SK-N-SH (cell line): ENCODE data around the gene GTPBP10. TPM values are rescaled to one million over a fixed set of nuclear protein-coding genes. Genes with fewer than 3 reads are reported as not detected.
A peak's percentile ranks its signal among the peaks of the same experiment; 100 is the strongest.

ENCODE experiments used
- CTCF ChIA-PET: fragments of 300-600, 350-600 bp; formaldehyde crosslinking; extraction: SDS; loops from one replicate; lab custom pipeline; 2021; lab: Yijun Ruan, JAX
- POLR2A ChIA-PET: fragments of 350-600 bp; sonication (Branson Sonifier 250); formaldehyde crosslinking; extraction: SDS; loops from one replicate; lab custom pipeline; 2020; ENCODE audit warnings: antibody characterized with exemption, inconsistent platforms; lab: Yijun Ruan, JAX
- DNase-seq: peaks from one replicate; pipeline ENCODE4 v3.0.0; 2012
- H2AFZ ChIP-seq: fragments of 200-600 bp; sonication (generic); 2 replicates; pipeline ENCODE4 v1.8.1; 2016; ENCODE audit warnings: antibody characterized with exemption, mild to moderate bottlenecking, low read depth
- H3F3A ChIP-seq: fragments of 200-600 bp; sonication (generic); replicated peaks from 2 replicates; pipeline ENCODE3; 2016; ENCODE audit warnings: antibody characterized with exemption, mild to moderate bottlenecking; ENCODE audit not compliant: insufficient read depth
- H3K27ac ChIP-seq, 2 experiments: fragments of 200-500 bp in 1 of 2; fragments of 200-600 bp in 1 of 2; sonication (Bioruptor generic) in 1 of 2; sonication (generic), shearing (Covaris generic) in 1 of 2; 2 replicates each; pipeline versions ENCODE4 v1.5.1 to v1.6.1; 2014 to 2016; ENCODE audit warnings: low read depth in 2 of 2, inconsistent platforms in 1 of 2, low read length in 1 of 2, mild to moderate bottlenecking in 1 of 2, mixed read lengths in 1 of 2
- H3K27me3 ChIP-seq: fragments of 200-600 bp; sonication (generic), shearing (Covaris generic); 2 replicates; pipeline ENCODE4 v1.6.1; 2016; ENCODE audit warnings: mixed run types; ENCODE audit not compliant: insufficient read depth
- H3K36me3 ChIP-seq, 2 experiments: fragments of 200-500 bp in 1 of 2; fragments of 200-600 bp in 1 of 2; sonication (Bioruptor generic) in 1 of 2; sonication (generic) in 1 of 2; replicated peaks in 1 of 2; 2 replicates each; pipeline versions ENCODE3 to v1.5.1; 2014 to 2016; ENCODE audit warnings: low read length in 1 of 2, mild to moderate bottlenecking in 1 of 2; ENCODE audit not compliant: insufficient read depth in 2 of 2, control insufficient read depth in 1 of 2
- H3K4me1 ChIP-seq, 2 experiments: fragments of 200-500 bp in 1 of 2; fragments of 200-600 bp in 1 of 2; sonication (Bioruptor generic) in 1 of 2; sonication (generic), shearing (Covaris generic) in 1 of 2; 2 replicates each; pipeline versions ENCODE4 v1.5.1 to v1.6.1; 2014 to 2016; ENCODE audit warnings: low read depth in 1 of 2, low read length in 1 of 2, mixed run types in 1 of 2; ENCODE audit not compliant: insufficient read depth in 2 of 2, control insufficient read depth in 1 of 2
- H3K4me2 ChIP-seq: fragments of 200-600 bp; sonication (generic), shearing (Covaris generic); 2 replicates; pipeline ENCODE4 v1.6.1; 2017; ENCODE audit warnings: mixed run types
- H3K4me3 ChIP-seq, 2 experiments: fragments of 200-500 bp in 1 of 2; fragments of 200-600 bp in 1 of 2; sonication (Bioruptor generic) in 1 of 2; sonication (generic), shearing (Covaris generic) in 1 of 2; 2 replicates each; pipeline versions ENCODE4 v1.5.1 to v1.8.1; 2014 to 2016; ENCODE audit warnings: low read depth in 2 of 2, inconsistent platforms in 1 of 2, low read length in 1 of 2, mild to moderate bottlenecking in 1 of 2, mixed read lengths in 1 of 2, moderate library complexity in 1 of 2
- H3K79me2 ChIP-seq: fragments of 200-600 bp; sonication (generic); 2 replicates; pipeline ENCODE4 v1.8.1; 2017; ENCODE audit warnings: mild to moderate bottlenecking; ENCODE audit not compliant: insufficient read depth
- H3K9ac ChIP-seq: fragments of 200-600 bp; sonication (generic); 2 replicates; pipeline ENCODE4 v1.6.1; 2017; ENCODE audit warnings: mixed run types
- H3K9me2 ChIP-seq: fragments of 200-600 bp; sonication (generic); 2 replicates; pipeline ENCODE4 v1.6.1; 2017; ENCODE audit warnings: mixed run types
- H3K9me3 ChIP-seq: fragments of 200-600 bp; sonication (generic); 2 replicates; pipeline ENCODE4 v1.6.1; 2017; ENCODE audit warnings: mixed run types, mild to moderate bottlenecking, moderate library complexity
- H4K20me1 ChIP-seq: fragments of 200-600 bp; sonication (generic); 2 replicates; pipeline ENCODE4 v1.6.1; 2017; ENCODE audit warnings: mild to moderate bottlenecking, mixed run types; ENCODE audit not compliant: insufficient read depth
- ELF1 ChIP-seq: IDR thresholded peaks from 2 replicates; pipeline ENCODE4 v1.4.0; 2012
- EP300 ChIP-seq, 2 experiments: IDR thresholded peaks; 2 replicates each; pipeline versions ENCODE4 v1.4.0 to v1.6.1; 2012; ENCODE audit warnings: borderline replicate concordance in 1 of 2, low read depth in 1 of 2, low read length in 1 of 2
- GATA2 ChIP-seq: sonication (generic); formaldehyde crosslinking; IDR thresholded peaks from 2 replicates; pipeline ENCODE4 v1.5.0; 2020; ENCODE audit warnings: mild to moderate bottlenecking, missing genetic modification reagents
- MXI1 ChIP-seq: IDR thresholded peaks from 2 replicates; pipeline ENCODE4 v1.6.1; 2012; ENCODE audit warnings: mild to moderate bottlenecking, low read depth, low read length, improper control_type of control experiment
- NFIC ChIP-seq: IDR thresholded peaks from 2 replicates; pipeline ENCODE4 v1.4.0; 2012; ENCODE audit warnings: borderline replicate concordance
- RCOR1 ChIP-seq: fragments of 150-350 bp; IDR thresholded peaks from 2 replicates; pipeline ENCODE4 v1.6.1; 2017; ENCODE audit warnings: antibody characterized with exemption, low read length
- RFX5 ChIP-seq: IDR thresholded peaks from 2 replicates; pipeline ENCODE4 v1.6.1; 2012; ENCODE audit warnings: mild to moderate bottlenecking, improper control_type of control experiment, low read length
- SIN3A ChIP-seq: IDR thresholded peaks from 2 replicates; pipeline ENCODE4 v1.6.1; 2012; ENCODE audit warnings: low read depth, mild to moderate bottlenecking, low read length, moderate library complexity, borderline replicate concordance
- TAF1 ChIP-seq: IDR thresholded peaks from 2 replicates; pipeline ENCODE4 v1.6.1; 2012; ENCODE audit warnings: low read depth, mild to moderate bottlenecking, low read length, moderate library complexity, borderline replicate concordance
- TCF12 ChIP-seq: IDR thresholded peaks from 2 replicates; pipeline ENCODE4 v1.4.0; 2012
- TEAD4 ChIP-seq: IDR thresholded peaks from 2 replicates; pipeline ENCODE4 v1.4.0; 2012; ENCODE audit warnings: mild to moderate bottlenecking, borderline replicate concordance; ENCODE audit not compliant: insufficient read depth
- WGBS: methylation state at CpG from one replicate; pipeline ENCODE4 v1.1.6; 2017; ENCODE audit warnings: low lambda C conversion rate; 5-methylcytosine and 5-hydroxymethylcytosine counted together
- polyA plus RNA-seq, 3 experiments: library from polyadenylated mRNA; depleted of rRNA; stranded (reverse); fragments of >200 nt; gene quantifications; 2 replicates each; pipeline ENCODE4 v1.2.3, GENCODE V29; 2012
- TF ChIP-seq, protein P1 (sequence below): fragments of 150-350 bp; IDR thresholded peaks from 2 replicates; pipeline ENCODE4 v1.6.1; 2016; ENCODE audit warnings: mild to moderate bottlenecking, low read depth, low read length
- TF ChIP-seq, protein P2 (sequence below): IDR thresholded peaks from 2 replicates; pipeline ENCODE4; 2012
- TF ChIP-seq, protein P3 (sequence below): IDR thresholded peaks from 2 replicates; pipeline ENCODE4 v1.4.0; 2012; ENCODE audit warnings: low read depth, borderline replicate concordance
- TF ChIP-seq, protein P4 (sequence below): fragments of 150-350 bp; IDR thresholded peaks from 2 replicates; pipeline ENCODE4 v1.6.1; 2017; ENCODE audit warnings: antibody characterized with exemption, low read length, low read depth, borderline replicate concordance
- TF ChIP-seq, protein P5 (sequence below): fragments of 200-600 bp; sonication (generic); IDR thresholded peaks from 2 replicates; pipeline ENCODE4 v1.6.1; 2017; ENCODE audit warnings: antibody characterized with exemption, mild to moderate bottlenecking, moderate library complexity

GTPBP10 gene
- polyA plus RNA-seq, 1 of the 3 experiments (the other 2 are of a cell fraction), result 8.5 TPM

DNA sequence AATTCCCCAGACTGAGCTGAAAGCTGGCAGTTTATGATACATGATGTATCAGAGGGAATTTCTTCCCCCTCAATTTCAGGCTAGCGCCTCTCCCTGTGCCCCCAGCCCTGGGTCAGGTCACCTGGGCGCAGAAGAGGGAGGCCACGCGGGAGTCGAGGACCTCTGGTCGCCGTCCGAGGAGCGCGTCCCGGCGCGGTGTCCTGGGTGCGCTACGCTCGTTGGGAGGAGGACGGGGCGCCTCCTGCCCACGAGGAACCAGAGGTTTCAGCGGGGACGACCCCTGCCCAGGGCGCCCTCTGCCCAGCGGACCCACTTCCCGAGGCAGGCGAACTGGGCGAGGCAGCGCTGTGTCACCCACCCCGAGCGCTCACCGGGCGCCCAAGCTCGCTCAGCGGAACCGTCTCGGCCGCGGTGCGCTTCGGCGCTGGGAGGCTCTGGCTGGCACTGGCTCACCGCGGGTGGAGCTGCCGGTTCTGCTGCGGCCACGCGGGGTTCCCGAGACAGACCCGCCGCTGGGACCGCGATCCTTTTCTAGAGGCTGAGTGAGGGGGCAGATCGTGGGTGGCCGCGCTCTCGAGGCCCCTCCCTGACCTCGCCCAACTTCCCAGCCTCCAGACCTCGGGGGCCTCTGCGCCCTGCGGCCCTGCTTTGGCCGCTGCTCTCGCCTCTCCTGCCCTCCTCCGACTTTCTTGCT is 25.6 kb upstream of the GTPBP10 start, which contains the start of gene FAM237B:
FAM237B (minus strand) TSS at position 504 of the 694 bp plus-strand sequence. CDS start 1,556 bp downstream, outside the sequence.
- Histone ChIP-seq H3K27ac (no peak within 1 kb of the TSS), H3K79me2 (no peaks in the 10 kb centered on the region), H3K9me3 (no peaks in the 10 kb centered on the region), H3F3A (no peaks in the 10 kb centered on the region), H4K20me1 (no peaks in the 10 kb centered on the region), H3K4me3 (peak within 1 kb of the TSS; percentile 54 to 58), H2AFZ (peak within 1 kb of the TSS; percentile 64; the same call in 1 of the 2 replicates), H3K36me3 (no peaks in the 10 kb centered on the region), H3K4me1 (peaks cover 0 to 10% of the 10 kb centered on the region in 2 experiments; a peak in 2 of 4 replicates), H3K9ac (no peak within 1 kb of the TSS), H3K27me3 (peaks cover 6% of the 10 kb centered on the region; the same call in 1 of the 2 replicates), H3K4me2 (peak within 1 kb of the TSS; percentile 86), H3K9me2 (no peaks in the 10 kb centered on the region)
- CTCF ChIA-PET, result interaction anchor here (0.6 to 3.2 kb wide), 7 partner anchors 9 to 167 kb away, joined by 3 to 15 read pairs (median 3); partner anchors contain the start of gene STEAP1
- WGBS, result 6% methylated on average over 23 of the region's 62 CpGs
- DNase-seq, result peak; percentile 84
- POLR2A ChIA-PET, result interaction anchor here (0.6 kb wide), 1 partner anchor 30 kb away, joined by 3 read pairs; no protein-coding TSS in a partner anchor
- TF ChIP-seq, protein P1, sequence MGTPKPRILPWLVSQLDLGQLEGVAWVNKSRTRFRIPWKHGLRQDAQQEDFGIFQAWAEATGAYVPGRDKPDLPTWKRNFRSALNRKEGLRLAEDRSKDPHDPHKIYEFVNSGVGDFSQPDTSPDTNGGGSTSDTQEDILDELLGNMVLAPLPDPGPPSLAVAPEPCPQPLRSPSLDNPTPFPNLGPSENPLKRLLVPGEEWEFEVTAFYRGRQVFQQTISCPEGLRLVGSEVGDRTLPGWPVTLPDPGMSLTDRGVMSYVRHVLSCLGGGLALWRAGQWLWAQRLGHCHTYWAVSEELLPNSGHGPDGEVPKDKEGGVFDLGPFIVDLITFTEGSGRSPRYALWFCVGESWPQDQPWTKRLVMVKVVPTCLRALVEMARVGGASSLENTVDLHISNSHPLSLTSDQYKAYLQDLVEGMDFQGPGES, result no peak
- TF ChIP-seq GATA2 (CRISPR knock-in tag) (no peak), NFIC (no peak), ELF1 (no peak), SIN3A (no peak), RCOR1 (no peak), TEAD4 (no peak), TCF12 (no peak)
- TF ChIP-seq, protein P2, sequence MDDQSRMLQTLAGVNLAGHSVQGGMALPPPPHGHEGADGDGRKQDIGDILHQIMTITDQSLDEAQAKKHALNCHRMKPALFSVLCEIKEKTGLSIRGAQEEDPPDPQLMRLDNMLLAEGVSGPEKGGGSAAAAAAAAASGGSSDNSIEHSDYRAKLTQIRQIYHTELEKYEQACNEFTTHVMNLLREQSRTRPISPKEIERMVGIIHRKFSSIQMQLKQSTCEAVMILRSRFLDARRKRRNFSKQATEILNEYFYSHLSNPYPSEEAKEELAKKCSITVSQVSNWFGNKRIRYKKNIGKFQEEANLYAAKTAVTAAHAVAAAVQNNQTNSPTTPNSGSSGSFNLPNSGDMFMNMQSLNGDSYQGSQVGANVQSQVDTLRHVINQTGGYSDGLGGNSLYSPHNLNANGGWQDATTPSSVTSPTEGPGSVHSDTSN, result no peak
- TF ChIP-seq, protein P3, sequence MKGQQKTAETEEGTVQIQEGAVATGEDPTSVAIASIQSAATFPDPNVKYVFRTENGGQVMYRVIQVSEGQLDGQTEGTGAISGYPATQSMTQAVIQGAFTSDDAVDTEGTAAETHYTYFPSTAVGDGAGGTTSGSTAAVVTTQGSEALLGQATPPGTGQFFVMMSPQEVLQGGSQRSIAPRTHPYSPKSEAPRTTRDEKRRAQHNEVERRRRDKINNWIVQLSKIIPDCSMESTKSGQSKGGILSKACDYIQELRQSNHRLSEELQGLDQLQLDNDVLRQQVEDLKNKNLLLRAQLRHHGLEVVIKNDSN, result no peak

DNA sequence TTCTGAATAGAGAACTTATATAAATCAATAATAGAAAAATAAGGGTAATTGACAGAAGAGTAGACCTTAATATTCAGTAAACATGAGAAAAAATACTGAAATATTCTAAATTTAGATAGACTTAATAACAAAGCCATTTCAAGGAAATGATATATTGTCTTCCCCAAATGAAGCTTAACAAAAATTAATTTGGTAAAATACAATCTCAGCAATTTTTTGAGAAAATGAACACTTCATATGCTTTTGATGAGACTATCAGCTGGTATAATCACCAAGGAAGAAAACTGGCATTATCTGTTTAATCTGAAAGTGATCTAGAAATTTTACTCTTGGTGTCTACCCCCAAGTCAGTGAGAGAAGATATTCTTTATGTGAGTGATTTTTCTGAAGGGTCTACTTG is 23.7 kb upstream of the GTPBP10 start:
- Histone ChIP-seq H3K9ac (no peak overlapping the region), H3K27me3 (peaks cover 6% of the 10 kb centered on the region; the same call in 1 of the 2 replicates), H2AFZ (no peak overlapping the region), H3F3A (no peaks in the 10 kb centered on the region), H3K79me2 (no peaks in the 10 kb centered on the region), H3K9me2 (no peaks in the 10 kb centered on the region), H3K4me3 (no peak overlapping the region), H3K9me3 (no peaks in the 10 kb centered on the region), H3K36me3 (no peaks in the 10 kb centered on the region), H3K4me2 (no peak overlapping the region), H4K20me1 (no peaks in the 10 kb centered on the region), H3K4me1 (peaks cover 0 to 10% of the 10 kb centered on the region in 2 experiments; a peak in 1 of 4 replicates), H3K27ac (no peak overlapping the region)
- ChIA-PET POLR2A (no interaction called here), CTCF (interaction anchor here (1.1 to 3.2 kb wide), 6 partner anchors 11 to 105 kb away, joined by 3 to 15 read pairs (median 4); no protein-coding TSS in a partner anchor)
- DNase-seq, result no peak
- TF ChIP-seq EP300 (IDR thresholded peaks at IDR 0.05; ENCODE audit: borderline replicate concordance in 1 of 2, low read depth in 1 of 2, low read length in 1 of 2) (no peak), MXI1 (no peak), RCOR1 (no peak), NFIC (no peak), TEAD4 (no peak), ELF1 (no peak), RFX5 (no peak), TAF1 (no peak), SIN3A (no peak)
- TF ChIP-seq, protein P1, result no peak
- TF ChIP-seq, protein P4, sequence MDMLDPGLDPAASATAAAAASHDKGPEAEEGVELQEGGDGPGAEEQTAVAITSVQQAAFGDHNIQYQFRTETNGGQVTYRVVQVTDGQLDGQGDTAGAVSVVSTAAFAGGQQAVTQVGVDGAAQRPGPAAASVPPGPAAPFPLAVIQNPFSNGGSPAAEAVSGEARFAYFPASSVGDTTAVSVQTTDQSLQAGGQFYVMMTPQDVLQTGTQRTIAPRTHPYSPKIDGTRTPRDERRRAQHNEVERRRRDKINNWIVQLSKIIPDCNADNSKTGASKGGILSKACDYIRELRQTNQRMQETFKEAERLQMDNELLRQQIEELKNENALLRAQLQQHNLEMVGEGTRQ, result no peak
- TF ChIP-seq, protein P5, sequence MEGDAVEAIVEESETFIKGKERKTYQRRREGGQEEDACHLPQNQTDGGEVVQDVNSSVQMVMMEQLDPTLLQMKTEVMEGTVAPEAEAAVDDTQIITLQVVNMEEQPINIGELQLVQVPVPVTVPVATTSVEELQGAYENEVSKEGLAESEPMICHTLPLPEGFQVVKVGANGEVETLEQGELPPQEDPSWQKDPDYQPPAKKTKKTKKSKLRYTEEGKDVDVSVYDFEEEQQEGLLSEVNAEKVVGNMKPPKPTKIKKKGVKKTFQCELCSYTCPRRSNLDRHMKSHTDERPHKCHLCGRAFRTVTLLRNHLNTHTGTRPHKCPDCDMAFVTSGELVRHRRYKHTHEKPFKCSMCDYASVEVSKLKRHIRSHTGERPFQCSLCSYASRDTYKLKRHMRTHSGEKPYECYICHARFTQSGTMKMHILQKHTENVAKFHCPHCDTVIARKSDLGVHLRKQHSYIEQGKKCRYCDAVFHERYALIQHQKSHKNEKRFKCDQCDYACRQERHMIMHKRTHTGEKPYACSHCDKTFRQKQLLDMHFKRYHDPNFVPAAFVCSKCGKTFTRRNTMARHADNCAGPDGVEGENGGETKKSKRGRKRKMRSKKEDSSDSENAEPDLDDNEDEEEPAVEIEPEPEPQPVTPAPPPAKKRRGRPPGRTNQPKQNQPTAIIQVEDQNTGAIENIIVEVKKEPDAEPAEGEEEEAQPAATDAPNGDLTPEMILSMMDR, result no peak
